HG02970 (cell line): ENCODE data around the gene SUPT6H.

ENCODE experiments used
- ATAC-seq: cut with Tn5 transposase; IDR thresholded peaks from one replicate; pipeline ENCODE4 v1.9.1; 2021; ENCODE audit warnings: mild to moderate bottlenecking, moderate library complexity, moderate number of reproducible peaks; ENCODE audit not compliant: unreplicated experiment, low FRiP score

SUPT6H gene

GRCh38 chr17:28700278-28700677, 38.3 kb downstream of the SUPT6H start:
- no peak for ATAC-seq

- ATAC-seq, result no peak
Measured at GRCh38 chr17:28700830-28701492, 39.0 kb downstream of the SUPT6H start.

GRCh38 chr17:28702026-28702751, 40.2 kb downstream of the SUPT6H start:
- ATAC-seq, result no peak

- no peak for ATAC-seq
Measured at GRCh38 chr17:28702752-28703150, 40.7 kb downstream of the SUPT6H start.

- ATAC-seq, result no peak
Measured at GRCh38 chr17:28703552-28704218, 41.7 kb downstream of the SUPT6H start.

- no peak for ATAC-seq
Measured at GRCh38 chr17:28704219-28704858, 42.3 kb downstream of the SUPT6H start.

DNA sequence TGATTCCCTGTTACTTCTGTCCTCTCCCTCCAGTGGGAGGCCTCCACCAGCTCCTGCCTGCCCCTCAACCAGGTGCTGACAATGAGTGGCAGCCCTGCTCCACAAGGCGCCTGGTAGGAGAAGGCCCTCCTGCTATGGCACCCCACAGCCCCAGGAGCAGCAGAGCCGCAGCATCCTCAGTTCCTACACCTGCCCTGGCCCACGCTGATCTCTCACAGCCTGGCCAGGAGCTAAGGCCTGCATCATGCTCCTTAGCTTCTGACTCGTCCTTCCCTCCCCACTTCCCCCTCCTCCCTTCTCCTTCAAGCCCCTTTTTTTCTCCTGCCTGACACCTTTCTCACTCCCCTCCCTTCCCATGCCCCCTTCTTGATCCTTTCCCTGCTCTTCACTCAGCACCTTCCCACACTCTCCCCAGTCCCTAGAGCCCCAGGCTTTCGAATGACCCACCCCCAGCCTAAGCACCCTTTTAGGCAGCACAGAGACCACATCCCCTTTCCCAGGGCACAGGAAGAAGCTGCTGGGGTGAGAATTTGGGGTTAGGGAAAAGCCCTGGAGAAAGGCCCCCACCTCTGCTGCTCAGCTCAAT, 43.2 kb downstream of the SUPT6H start:
- no peak for ATAC-seq

DNA sequence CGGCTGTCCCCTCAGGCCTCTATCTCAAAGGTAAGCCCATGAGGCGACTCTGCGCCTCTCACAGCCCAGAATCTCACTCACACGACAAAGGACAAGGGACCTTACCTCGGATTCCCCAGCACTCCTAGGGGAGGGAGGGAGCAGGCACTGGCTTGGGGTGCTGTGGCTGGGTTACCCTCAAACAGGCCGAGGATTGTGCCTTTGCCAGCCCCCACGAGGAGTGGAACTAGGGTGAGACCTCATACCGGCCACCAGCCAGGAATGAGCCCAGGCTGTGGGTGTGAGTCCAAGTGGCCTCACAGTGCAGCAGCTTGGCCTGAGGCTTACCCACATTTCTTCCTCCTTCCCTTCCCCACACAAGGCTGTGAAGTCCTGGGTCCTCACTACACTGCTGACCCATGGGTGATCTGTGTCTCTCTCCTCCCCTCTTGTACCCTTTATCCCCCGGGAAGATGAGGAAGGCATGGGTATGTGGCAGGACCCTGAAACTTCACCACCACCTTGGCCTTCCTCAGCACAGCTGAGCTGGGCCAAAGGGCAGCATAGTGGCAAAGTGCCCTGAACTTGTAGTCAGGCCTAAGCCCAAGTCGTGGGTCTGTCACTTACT, 43.8 kb downstream of the SUPT6H start:
- no peak for ATAC-seq

GRCh38 chr17:28706471-28707338, 44.7 kb downstream of the SUPT6H start:
- ATAC-seq, result no peak

GRCh38 chr17:28707339-28707720, 45.3 kb downstream of the SUPT6H start:
- ATAC-seq, result no peak

DNA sequence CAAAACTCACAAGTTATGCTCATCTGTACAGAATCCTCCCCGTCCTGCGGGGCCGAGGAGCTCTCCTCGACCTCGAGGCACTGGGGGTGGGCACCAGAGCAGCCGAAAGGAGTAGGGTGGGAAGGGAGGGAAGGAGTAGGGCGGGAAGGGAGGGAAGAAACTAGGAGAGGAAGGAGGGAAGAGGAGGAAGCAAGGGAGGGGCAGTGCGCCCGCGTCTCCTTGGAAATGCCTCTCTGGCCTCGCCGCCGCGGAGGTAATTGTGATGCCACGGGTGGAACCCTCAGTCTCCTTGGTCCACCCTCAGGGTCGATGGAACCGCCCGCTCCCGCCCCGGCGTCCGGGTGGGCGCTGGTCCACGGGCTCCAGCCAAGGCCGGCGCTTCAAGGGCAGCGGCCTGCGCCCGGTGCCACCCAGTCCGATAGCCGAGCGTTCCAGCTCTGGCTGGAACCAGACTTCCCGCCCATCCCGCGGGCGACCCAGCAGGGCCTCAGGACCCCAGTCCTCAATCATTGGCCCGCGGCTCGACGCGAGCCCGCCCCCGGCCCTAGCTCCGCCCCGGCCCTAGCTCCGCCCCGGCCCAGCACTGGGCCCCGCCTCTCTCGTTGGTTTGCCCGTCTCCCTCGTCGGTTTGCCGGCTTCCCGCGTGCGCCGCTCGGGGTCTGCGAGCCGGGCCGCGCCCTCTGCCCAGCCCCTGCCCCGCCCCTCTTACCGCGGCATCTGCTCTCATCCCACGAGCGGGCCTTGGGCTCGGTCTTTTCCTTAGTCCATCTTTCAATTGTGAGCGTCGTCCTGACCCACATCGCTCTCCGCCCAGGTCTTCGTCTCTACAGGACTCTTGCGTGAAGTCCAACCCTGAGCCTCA, 49.1 kb downstream of the SUPT6H start:
- ATAC-seq, result peak; percentile 65

DNA sequence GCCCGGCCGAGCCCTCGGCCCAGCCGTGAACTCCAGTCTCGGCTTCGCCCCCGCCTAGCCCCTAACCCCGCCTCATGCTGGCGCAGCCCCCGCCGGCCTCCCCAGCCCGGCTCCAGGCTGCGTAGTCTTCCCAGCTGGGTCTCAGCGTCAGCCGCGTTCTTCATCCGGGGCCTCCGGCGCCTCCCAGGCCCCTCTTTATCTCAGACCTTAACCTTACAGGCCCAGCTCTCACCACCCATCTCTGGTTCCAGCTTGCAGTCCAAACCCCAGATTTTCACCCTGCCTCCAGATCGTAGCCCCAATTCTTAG, 49.7 kb downstream of the SUPT6H start, which contains the start of gene PROCA1:
TSS of gene PROCA1 (minus strand) at position 166 of the 309 bp plus-strand sequence. CDS start 228 bp downstream, outside the sequence.
- peak; percentile 6 for ATAC-seq

GRCh38 chr17:28712032-28712704, 50.2 kb downstream of the SUPT6H start:
- ATAC-seq, result no peak

GRCh38 chr17:28712705-28713415, 50.9 kb downstream of the SUPT6H start:
- ATAC-seq, result no peak

- ATAC-seq, result no peak
Measured at GRCh38 chr17:28714281-28714680, 52.3 kb downstream of the SUPT6H start.

GRCh38 chr17:28715217-28715616, 53.2 kb downstream of the SUPT6H start:
- no peak for ATAC-seq
